ENCODE data around the gene BSND. TPM values are rescaled to one million over a fixed set of nuclear protein-coding genes. Genes with fewer than 3 reads are reported as not detected.

BSND gene
- total RNA-seq, 1 experiment from 2014 or later: 0.17 TPM

- peak overlapping the region; percentile 2 to 30; a peak in 4 of 5 replicates for H3K4me3 Mint-ChIP-seq
- no peak overlapping the region for H3K56ac ChIP-seq (ENCODE audit: insufficient read length, low read depth, low read length)
- no peak overlapping the region for H3K27ac ChIP-seq (ENCODE audit: insufficient read length, low read depth, low read length)
- no peak for DNase-seq
- no peaks in the 10 kb centered on the region for H4K20me1 ChIP-seq (ENCODE audit: control insufficient read depth, insufficient read depth, insufficient read length)
- TF ChIP-seq CTCF (conservative IDR thresholded peaks at IDR 0.05): no peak
- no peak overlapping the region for H4K5ac ChIP-seq (ENCODE audit: insufficient read length, low read depth, low read length)
- H3K27ac Mint-ChIP-seq: no peak overlapping the region
- no peak overlapping the region for H2BK5ac ChIP-seq (ENCODE audit: insufficient read length, low read length)
- no peak overlapping the region for H3K4me2 ChIP-seq (ENCODE audit: insufficient read depth, insufficient read length, low read length)
- H2AK5ac ChIP-seq (ENCODE audit: insufficient read length, low read length): no peak overlapping the region
- H3K4me1 Mint-ChIP-seq: peaks cover 32 to 37% of the 10 kb centered on the region in 2 experiments
- no peak overlapping the region for H3K4ac ChIP-seq (ENCODE audit: low read depth, low read length)
- no peak overlapping the region for H2BK12ac ChIP-seq (ENCODE audit: insufficient read length, low read depth, low read length)
- no peak overlapping the region for H3T11ph ChIP-seq (ENCODE audit: low read length)
- H4K8ac ChIP-seq (replicated peaks; ENCODE audit: insufficient read length, low read depth, low read length): no peak overlapping the region
- no peak overlapping the region for H2BK15ac ChIP-seq (ENCODE audit: low read depth, low read length)
- peaks cover 11% of the 10 kb centered on the region for H3K23me2 ChIP-seq (ENCODE audit: insufficient read length, low read depth, low read length, poor library complexity, severe bottlenecking)
- H3K14ac ChIP-seq (ENCODE audit: insufficient read depth, low read length): no peak overlapping the region
- H3K4me1 ChIP-seq (ENCODE audit: insufficient read depth, low read length): peaks cover 9% of the 10 kb centered on the region; the same call in 1 of the 2 replicates
- H3K79me1 ChIP-seq (ENCODE audit: insufficient read depth, low read depth, low read length, poor library complexity, severe bottlenecking): no peaks in the 10 kb centered on the region
- no peak overlapping the region for H3K9ac ChIP-seq (ENCODE audit: extremely low read depth, insufficient read length, low read length)
- H2BK120ac ChIP-seq (ENCODE audit: low read depth, low read length, poor library complexity, severe bottlenecking): no peak overlapping the region
- no peaks in the 10 kb centered on the region for H3K9me3 Mint-ChIP-seq
- no CpG with 5 or more reads among the region's 5 CpGs for WGBS (ENCODE audit: extremely low coverage, insufficient read length, low lambda C conversion rate)
- no peaks in the 10 kb centered on the region for H3K79me2 ChIP-seq (ENCODE audit: insufficient read depth, low read length)
- H3K23ac ChIP-seq (ENCODE audit: insufficient read length, low read depth, low read length): no peak overlapping the region
- H3K9me3 ChIP-seq (ENCODE audit: control insufficient read depth, low read depth, low read length): no peaks in the 10 kb centered on the region
- H3K36me3 Mint-ChIP-seq (ENCODE audit: insufficient read depth in 1 of 3, low read depth in 3 of 3): no peaks in the 10 kb centered on the region; a peak in 1 of 7 replicates
- H4K91ac ChIP-seq (ENCODE audit: insufficient read length, low read depth, low read length): no peak overlapping the region
- H2AFZ ChIP-seq (ENCODE audit: low read length): no peak overlapping the region
- no peak overlapping the region for H3K18ac ChIP-seq (ENCODE audit: insufficient read length, low read depth, low read length)
- peaks cover 40% of the 10 kb centered on the region for H3K27me3 Mint-ChIP-seq (ENCODE audit: low read depth)
- H3K27me3 ChIP-seq (ENCODE audit: insufficient read depth, low read length): no peaks in the 10 kb centered on the region; the same call in 1 of the 2 replicates
- H2BK20ac ChIP-seq (ENCODE audit: low read depth, low read length, poor library complexity, severe bottlenecking): no peak overlapping the region
Observed at GRCh38 chr1:54979327-54979891, 19.3 kb upstream of the BSND start.
